Prostate gland (tissue), 2 donors: Measurements from ENCODE around the gene MYL10. TPM values are rescaled to one million over a fixed set of nuclear protein-coding genes. Genes with fewer than 3 reads are reported as not detected.

Source experiments
- DNase-seq: peaks from one replicate; pipeline ENCODE4 v3.0.0-alpha.2; 2019; ENCODE audit warnings: low spot score
- H3K27ac ChIP-seq, 2 donors: fragments of 200-600 bp; sonication (generic); 2 replicates each; pipeline ENCODE4 v1.5.1; 2017 to 2019
- H3K27me3 ChIP-seq: fragments of 200-600 bp; sonication (generic); replicated peaks from 2 replicates; pipeline ENCODE4 v1.5.1; 2019; ENCODE audit not compliant: insufficient read depth
- H3K36me3 ChIP-seq, 2 donors: fragments of 200-600 bp; sonication (generic); 1 replicate in 1 of 2; 2 replicates in 1 of 2; pipeline versions ENCODE4 v1.5.1 to v1.8.1; 2017 to 2019
- H3K4me1 ChIP-seq: fragments of 200-600 bp; sonication (generic); replicated peaks from 2 replicates; pipeline ENCODE4 v1.5.1; 2019
- H3K4me3 ChIP-seq, 2 donors: fragments of 200-600 bp; sonication (generic); 2 replicates each; pipeline ENCODE4 v1.5.1; 2017 to 2019
- H3K9me3 ChIP-seq: fragments of 200-600 bp; sonication (generic); 2 replicates; pipeline ENCODE4 v1.5.1; 2017
- POLR2A ChIP-seq: fragments of 450-650 bp; IDR thresholded peaks from one replicate; pipeline ENCODE4 v1.6.1; 2016; ENCODE audit warnings: antibody characterized with exemption, mild to moderate bottlenecking
- POLR2AphosphoS5 ChIP-seq: sonication (generic); formaldehyde crosslinking; IDR thresholded peaks from one replicate; pipeline ENCODE4 v1.6.1; 2017; ENCODE audit warnings: antibody characterized with exemption
- WGBS: methylation state at CpG from one replicate; pipeline ENCODE4 v1.1.5; 2018; 5-methylcytosine and 5-hydroxymethylcytosine counted together
- intact Hi-C: fragments of 100-400 bp; cut with DNase I; formaldehyde crosslinking; loops from one replicate; pipeline ENCODE4 v1.14.2; 2022
- total RNA-seq, 2 donors: library from RNA; depleted of rRNA; stranded (reverse); fragments of >200 nt; gene quantifications; one replicate each; pipeline ENCODE4 v1.1.0, GENCODE V29; 2016
- TF ChIP-seq, protein P1 (sequence below), 4 experiments: fragments of 200-600 bp in 2 of 4; fragments of 450-650 bp in 2 of 4; sonication (generic) in 2 of 4; IDR thresholded peaks; 1 replicate in 3 of 4; 2 replicates in 1 of 4; pipeline ENCODE4 v1.5.1; 2016 to 2019; ENCODE audit warnings: antibody characterized with exemption in 4 of 4, mild to moderate bottlenecking in 2 of 4, moderate library complexity in 2 of 4

Gene MYL10
- total RNA-seq, 2 donors from 2014 or later, result not detected

DNA sequence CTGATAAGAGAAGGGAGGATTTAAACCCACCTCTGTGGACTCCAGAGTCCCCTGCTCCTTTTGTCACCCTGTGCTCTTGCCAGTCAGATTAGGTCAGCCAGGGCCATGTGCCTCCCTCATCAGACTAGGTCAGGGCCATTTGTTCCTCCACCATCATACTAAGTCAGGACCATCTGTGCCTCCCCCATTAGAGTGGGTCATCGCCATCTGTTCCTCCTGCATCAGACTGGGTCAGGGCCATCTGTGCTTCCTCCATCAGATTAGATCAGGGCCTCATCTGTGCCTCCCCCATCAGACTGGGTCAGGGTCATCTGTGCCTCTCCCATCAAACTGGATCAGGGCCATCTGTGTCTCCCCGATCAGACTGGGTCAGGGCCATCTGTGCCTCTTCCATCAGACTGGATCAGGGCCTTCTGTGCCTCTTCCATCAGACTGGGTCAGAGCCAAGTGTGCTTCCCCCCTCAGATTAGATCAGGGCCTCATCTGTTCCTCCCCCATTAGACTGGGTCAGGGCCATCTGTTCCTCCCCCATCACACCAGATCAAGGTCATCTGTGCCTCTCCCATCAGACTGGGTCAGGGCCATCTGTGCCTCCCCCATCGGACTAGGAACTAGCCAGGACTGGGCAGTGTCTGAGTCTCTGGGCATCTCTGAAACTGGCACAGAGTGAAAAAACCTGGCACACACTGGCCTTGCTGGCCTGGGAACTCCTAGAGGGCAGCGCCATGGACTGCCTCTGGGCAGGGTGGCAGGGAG is 11.5 kb downstream of the MYL10 start:
- no peaks in the 10 kb centered on the region for H3K9me3 ChIP-seq
- TF ChIP-seq, protein P1, sequence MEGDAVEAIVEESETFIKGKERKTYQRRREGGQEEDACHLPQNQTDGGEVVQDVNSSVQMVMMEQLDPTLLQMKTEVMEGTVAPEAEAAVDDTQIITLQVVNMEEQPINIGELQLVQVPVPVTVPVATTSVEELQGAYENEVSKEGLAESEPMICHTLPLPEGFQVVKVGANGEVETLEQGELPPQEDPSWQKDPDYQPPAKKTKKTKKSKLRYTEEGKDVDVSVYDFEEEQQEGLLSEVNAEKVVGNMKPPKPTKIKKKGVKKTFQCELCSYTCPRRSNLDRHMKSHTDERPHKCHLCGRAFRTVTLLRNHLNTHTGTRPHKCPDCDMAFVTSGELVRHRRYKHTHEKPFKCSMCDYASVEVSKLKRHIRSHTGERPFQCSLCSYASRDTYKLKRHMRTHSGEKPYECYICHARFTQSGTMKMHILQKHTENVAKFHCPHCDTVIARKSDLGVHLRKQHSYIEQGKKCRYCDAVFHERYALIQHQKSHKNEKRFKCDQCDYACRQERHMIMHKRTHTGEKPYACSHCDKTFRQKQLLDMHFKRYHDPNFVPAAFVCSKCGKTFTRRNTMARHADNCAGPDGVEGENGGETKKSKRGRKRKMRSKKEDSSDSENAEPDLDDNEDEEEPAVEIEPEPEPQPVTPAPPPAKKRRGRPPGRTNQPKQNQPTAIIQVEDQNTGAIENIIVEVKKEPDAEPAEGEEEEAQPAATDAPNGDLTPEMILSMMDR (IDR thresholded peaks at IDR 0.05), result no peak
- TF ChIP-seq POLR2A (no peak), POLR2AphosphoS5 (no peak)
- WGBS, result 95% methylated on average over 4 of the region's 4 CpGs
- intact Hi-C loops, result no loop called here
- no peak overlapping the region for H3K27ac ChIP-seq
- no peak for DNase-seq
- H3K4me3 ChIP-seq, result no peak overlapping the region
- no peaks in the 10 kb centered on the region for H3K36me3 ChIP-seq
- H3K4me1 ChIP-seq, result no peaks in the 10 kb centered on the region
- H3K27me3 ChIP-seq, result no peaks in the 10 kb centered on the region

DNA sequence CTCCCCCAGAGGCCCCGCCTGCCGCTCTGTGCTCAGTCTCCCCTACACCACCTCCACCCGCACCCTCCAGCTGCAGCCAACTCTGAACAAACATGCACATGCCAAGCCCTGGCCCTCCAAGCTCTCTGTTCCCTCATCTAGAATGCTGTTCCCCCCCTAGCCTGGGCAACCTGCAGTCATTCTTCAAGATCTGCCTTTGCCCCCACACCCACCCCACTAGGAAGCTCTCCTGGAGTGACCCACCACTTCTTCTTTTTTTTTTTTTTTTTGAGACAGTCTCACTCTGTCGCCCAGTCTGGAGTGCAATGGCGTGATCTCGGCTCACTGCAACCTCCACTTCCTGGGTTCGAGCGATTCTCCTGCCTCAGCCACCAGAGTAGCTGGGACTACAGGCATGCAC is 13.7 kb downstream of the MYL10 start:
- TF ChIP-seq, protein P1 (IDR thresholded peaks at IDR 0.05), result no peak
- TF ChIP-seq POLR2AphosphoS5 (no peak), POLR2A (no peak)
- H3K9me3 ChIP-seq, result no peaks in the 10 kb centered on the region
- no peaks in the 10 kb centered on the region for H3K36me3 ChIP-seq
- H3K4me1 ChIP-seq, result no peaks in the 10 kb centered on the region
- H3K27ac ChIP-seq, result no peak overlapping the region
- H3K4me3 ChIP-seq, result no peak overlapping the region
- intact Hi-C loops, result no loop called here
- 85% methylated on average over 8 of the region's 8 CpGs for WGBS
- no peaks in the 10 kb centered on the region for H3K27me3 ChIP-seq
- no peak for DNase-seq

DNA sequence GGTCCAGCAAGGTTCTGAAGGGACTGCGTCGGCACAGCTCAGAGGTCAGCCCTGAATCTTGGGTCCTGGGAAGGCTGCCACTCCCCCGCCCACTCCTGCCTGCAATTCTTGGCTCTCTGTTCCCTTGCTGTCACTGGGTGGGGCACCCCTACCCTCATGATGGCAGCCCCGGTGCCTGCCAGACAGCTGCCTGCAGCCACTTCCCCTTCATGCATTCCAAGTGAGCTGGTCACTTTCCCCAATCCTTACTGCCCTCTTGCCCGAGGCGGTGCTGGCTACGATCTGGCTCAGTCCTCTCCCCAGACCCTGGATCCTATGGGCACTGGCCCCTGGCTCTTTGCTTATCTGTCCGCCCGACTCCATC is 14.2 kb downstream of the MYL10 start:
- 59% methylated on average over 9 of the region's 9 CpGs for WGBS
- H3K36me3 ChIP-seq, result no peaks in the 10 kb centered on the region
- H3K27ac ChIP-seq, result no peak overlapping the region
- H3K27me3 ChIP-seq, result no peaks in the 10 kb centered on the region
- TF ChIP-seq POLR2AphosphoS5 (no peak), POLR2A (no peak)
- TF ChIP-seq, protein P1 (IDR thresholded peaks at IDR 0.05), result no peak
- H3K9me3 ChIP-seq, result no peaks in the 10 kb centered on the region
- no peak for DNase-seq
- H3K4me3 ChIP-seq, result no peak overlapping the region
- intact Hi-C loops, result no loop called here
- no peaks in the 10 kb centered on the region for H3K4me1 ChIP-seq

DNA sequence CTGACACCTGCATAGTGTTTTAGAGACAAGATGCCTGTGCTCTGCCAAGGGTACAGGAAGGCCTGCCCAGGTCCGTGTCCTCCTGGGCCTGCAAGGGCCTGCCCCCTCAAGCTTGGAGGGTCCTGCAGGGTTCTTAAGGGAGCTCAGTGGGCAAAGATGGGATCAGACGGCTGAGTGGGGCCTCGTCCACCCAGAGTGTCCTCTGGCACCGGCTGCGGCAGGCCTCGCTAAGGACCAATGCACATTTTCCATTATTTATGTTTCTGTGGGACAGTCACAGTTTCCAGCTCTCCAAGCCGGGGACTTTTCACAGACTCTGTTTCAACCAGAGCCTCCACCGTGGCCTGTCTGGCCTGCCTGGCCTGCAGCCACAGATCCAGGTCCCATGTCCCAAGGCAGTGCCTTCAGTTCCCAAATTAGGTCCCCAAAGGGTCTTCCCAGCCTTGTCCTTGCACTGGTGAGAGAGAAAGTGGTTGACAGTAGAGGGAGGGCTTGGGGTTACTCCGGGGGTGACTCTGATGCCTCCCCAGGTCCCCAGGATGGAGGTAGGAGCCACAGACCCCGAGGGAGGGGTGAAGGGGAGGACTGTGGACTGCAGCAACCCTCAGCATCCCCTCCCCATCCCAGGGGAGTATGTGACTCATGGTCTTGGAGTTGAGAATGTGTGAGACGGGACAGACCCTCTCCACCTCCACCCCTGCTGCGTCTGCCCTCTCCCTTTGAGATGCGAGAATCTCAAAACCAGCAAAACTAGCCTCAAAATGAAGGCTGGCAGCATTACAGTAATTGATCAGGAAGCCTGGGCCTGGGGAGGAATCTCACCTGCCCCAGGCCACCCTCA is 14.8 kb downstream of the MYL10 start:
- no peaks in the 10 kb centered on the region for H3K4me1 ChIP-seq
- WGBS, result 82% methylated on average over 13 of the region's 13 CpGs
- no peaks in the 10 kb centered on the region for H3K36me3 ChIP-seq
- H3K27me3 ChIP-seq, result no peaks in the 10 kb centered on the region
- H3K4me3 ChIP-seq, result no peak overlapping the region
- no peak for DNase-seq
- no peaks in the 10 kb centered on the region for H3K9me3 ChIP-seq
- TF ChIP-seq POLR2AphosphoS5 (no peak), POLR2A (no peak)
- TF ChIP-seq, protein P1 (IDR thresholded peaks at IDR 0.05), result no peak
- intact Hi-C loops, result no loop called here
- no peak overlapping the region for H3K27ac ChIP-seq
